SK-N-SH (cell line): ENCODE results near the gene LRMDA. TPM values are rescaled to one million over a fixed set of nuclear protein-coding genes. Genes with fewer than 3 reads are reported as not detected.
A peak's percentile ranks its signal among the peaks of the same experiment; 100 is the strongest.

ENCODE experiments used
- CTCF ChIA-PET: fragments of 300-600, 350-600 bp; formaldehyde crosslinking; extraction: SDS; loops from one replicate; lab custom pipeline; 2021; lab: Yijun Ruan, JAX
- POLR2A ChIA-PET: fragments of 350-600 bp; sonication (Branson Sonifier 250); formaldehyde crosslinking; extraction: SDS; loops from one replicate; lab custom pipeline; 2020; ENCODE audit warnings: antibody characterized with exemption, inconsistent platforms; lab: Yijun Ruan, JAX
- DNase-seq: peaks from one replicate; pipeline ENCODE4 v3.0.0; 2012
- H2AFZ ChIP-seq: fragments of 200-600 bp; sonication (generic); 2 replicates; pipeline ENCODE4 v1.8.1; 2016; ENCODE audit warnings: antibody characterized with exemption, mild to moderate bottlenecking, low read depth
- H3F3A ChIP-seq: fragments of 200-600 bp; sonication (generic); replicated peaks from 2 replicates; pipeline ENCODE3; 2016; ENCODE audit warnings: antibody characterized with exemption, mild to moderate bottlenecking; ENCODE audit not compliant: insufficient read depth
- H3K27ac ChIP-seq, 2 experiments: fragments of 200-500 bp in 1 of 2; fragments of 200-600 bp in 1 of 2; sonication (Bioruptor generic) in 1 of 2; sonication (generic), shearing (Covaris generic) in 1 of 2; 2 replicates each; pipeline versions ENCODE4 v1.5.1 to v1.6.1; 2014 to 2016; ENCODE audit warnings: low read depth in 2 of 2, inconsistent platforms in 1 of 2, low read length in 1 of 2, mild to moderate bottlenecking in 1 of 2, mixed read lengths in 1 of 2
- H3K27me3 ChIP-seq: fragments of 200-600 bp; sonication (generic), shearing (Covaris generic); 2 replicates; pipeline ENCODE4 v1.6.1; 2016; ENCODE audit warnings: mixed run types; ENCODE audit not compliant: insufficient read depth
- H3K36me3 ChIP-seq, 2 experiments: fragments of 200-500 bp in 1 of 2; fragments of 200-600 bp in 1 of 2; sonication (Bioruptor generic) in 1 of 2; sonication (generic) in 1 of 2; replicated peaks in 1 of 2; 2 replicates each; pipeline versions ENCODE3 to v1.5.1; 2014 to 2016; ENCODE audit warnings: low read length in 1 of 2, mild to moderate bottlenecking in 1 of 2; ENCODE audit not compliant: insufficient read depth in 2 of 2, control insufficient read depth in 1 of 2
- H3K4me1 ChIP-seq, 2 experiments: fragments of 200-500 bp in 1 of 2; fragments of 200-600 bp in 1 of 2; sonication (Bioruptor generic) in 1 of 2; sonication (generic), shearing (Covaris generic) in 1 of 2; 2 replicates each; pipeline versions ENCODE4 v1.5.1 to v1.6.1; 2014 to 2016; ENCODE audit warnings: low read depth in 1 of 2, low read length in 1 of 2, mixed run types in 1 of 2; ENCODE audit not compliant: insufficient read depth in 2 of 2, control insufficient read depth in 1 of 2
- H3K4me2 ChIP-seq: fragments of 200-600 bp; sonication (generic), shearing (Covaris generic); 2 replicates; pipeline ENCODE4 v1.6.1; 2017; ENCODE audit warnings: mixed run types
- H3K4me3 ChIP-seq, 2 experiments: fragments of 200-500 bp in 1 of 2; fragments of 200-600 bp in 1 of 2; sonication (Bioruptor generic) in 1 of 2; sonication (generic), shearing (Covaris generic) in 1 of 2; 2 replicates each; pipeline versions ENCODE4 v1.5.1 to v1.8.1; 2014 to 2016; ENCODE audit warnings: low read depth in 2 of 2, inconsistent platforms in 1 of 2, low read length in 1 of 2, mild to moderate bottlenecking in 1 of 2, mixed read lengths in 1 of 2, moderate library complexity in 1 of 2
- H3K79me2 ChIP-seq: fragments of 200-600 bp; sonication (generic); 2 replicates; pipeline ENCODE4 v1.8.1; 2017; ENCODE audit warnings: mild to moderate bottlenecking; ENCODE audit not compliant: insufficient read depth
- H3K9ac ChIP-seq: fragments of 200-600 bp; sonication (generic); 2 replicates; pipeline ENCODE4 v1.6.1; 2017; ENCODE audit warnings: mixed run types
- H3K9me2 ChIP-seq: fragments of 200-600 bp; sonication (generic); 2 replicates; pipeline ENCODE4 v1.6.1; 2017; ENCODE audit warnings: mixed run types
- H3K9me3 ChIP-seq: fragments of 200-600 bp; sonication (generic); 2 replicates; pipeline ENCODE4 v1.6.1; 2017; ENCODE audit warnings: mixed run types, mild to moderate bottlenecking, moderate library complexity
- H4K20me1 ChIP-seq: fragments of 200-600 bp; sonication (generic); 2 replicates; pipeline ENCODE4 v1.6.1; 2017; ENCODE audit warnings: mild to moderate bottlenecking, mixed run types; ENCODE audit not compliant: insufficient read depth
- CHD2 ChIP-seq: fragments of 150-350 bp; IDR thresholded peaks from 2 replicates; pipeline ENCODE4 v1.6.1; 2018; ENCODE audit warnings: low read length; ENCODE audit not compliant: partially characterized antibody
- CTCF ChIP-seq: fragments of 200-600 bp; sonication (generic); IDR thresholded peaks from 2 replicates; pipeline ENCODE4 v1.6.1; 2017; ENCODE audit warnings: antibody characterized with exemption, mild to moderate bottlenecking, moderate library complexity
- ELF1 ChIP-seq: IDR thresholded peaks from 2 replicates; pipeline ENCODE4 v1.4.0; 2012
- EP300 ChIP-seq, 2 experiments: IDR thresholded peaks; 2 replicates each; pipeline versions ENCODE4 v1.4.0 to v1.6.1; 2012; ENCODE audit warnings: borderline replicate concordance in 1 of 2, low read depth in 1 of 2, low read length in 1 of 2
- EZH2phosphoT487 ChIP-seq: fragments of 200-600 bp; sonication (generic); IDR thresholded peaks from 2 replicates; pipeline ENCODE4 v1.6.1; 2017; ENCODE audit warnings: low read depth, mixed run types, mild to moderate bottlenecking, antibody characterized with exemption, moderate library complexity, borderline replicate concordance
- FOXJ3 ChIP-seq: sonication (generic); formaldehyde crosslinking; IDR thresholded peaks from 2 replicates; pipeline ENCODE4 v1.5.1; 2020; ENCODE audit warnings: mild to moderate bottlenecking, missing genetic modification reagents
- GATA2 ChIP-seq: sonication (generic); formaldehyde crosslinking; IDR thresholded peaks from 2 replicates; pipeline ENCODE4 v1.5.0; 2020; ENCODE audit warnings: mild to moderate bottlenecking, missing genetic modification reagents
- IRF3 ChIP-seq: fragments of 150-350 bp; IDR thresholded peaks from 2 replicates; pipeline ENCODE4 v1.6.1; 2016; ENCODE audit warnings: mild to moderate bottlenecking, low read depth, low read length
- MEF2A ChIP-seq: IDR thresholded peaks from 2 replicates; pipeline ENCODE4 v1.4.0; 2012; ENCODE audit warnings: low read depth, borderline replicate concordance
- NRF1 ChIP-seq: IDR thresholded peaks from 2 replicates; pipeline ENCODE4 v1.6.1; 2012; ENCODE audit warnings: low read depth, mild to moderate bottlenecking, low read length
- PBX3 ChIP-seq: IDR thresholded peaks from 2 replicates; pipeline ENCODE4; 2012
- POLR2AphosphoS5 ChIP-seq: IDR thresholded peaks from 2 replicates; pipeline ENCODE4 v1.6.1; 2012; ENCODE audit warnings: low read depth, low read length
- SIN3A ChIP-seq: IDR thresholded peaks from 2 replicates; pipeline ENCODE4 v1.6.1; 2012; ENCODE audit warnings: low read depth, mild to moderate bottlenecking, low read length, moderate library complexity, borderline replicate concordance
- SMC3 ChIP-seq: IDR thresholded peaks from 2 replicates; pipeline ENCODE4 v1.6.1; 2012; ENCODE audit warnings: low read depth, low read length, improper control_type of control experiment
- TCF12 ChIP-seq: IDR thresholded peaks from 2 replicates; pipeline ENCODE4 v1.4.0; 2012
- TEAD4 ChIP-seq: IDR thresholded peaks from 2 replicates; pipeline ENCODE4 v1.4.0; 2012; ENCODE audit warnings: mild to moderate bottlenecking, borderline replicate concordance; ENCODE audit not compliant: insufficient read depth
- USF1 ChIP-seq: IDR thresholded peaks from 2 replicates; pipeline ENCODE4 v1.4.0; 2012; ENCODE audit warnings: low read depth, borderline replicate concordance
- USF2 ChIP-seq: fragments of 150-350 bp; IDR thresholded peaks from 2 replicates; pipeline ENCODE4 v1.6.1; 2017; ENCODE audit warnings: antibody characterized with exemption, low read length, low read depth, borderline replicate concordance
- WGBS: methylation state at CpG from one replicate; pipeline ENCODE4 v1.1.6; 2017; ENCODE audit warnings: low lambda C conversion rate; 5-methylcytosine and 5-hydroxymethylcytosine counted together
- polyA plus RNA-seq, 3 experiments: library from polyadenylated mRNA; depleted of rRNA; stranded (reverse); fragments of >200 nt; gene quantifications; 2 replicates each; pipeline ENCODE4 v1.2.3, GENCODE V29; 2012

LRMDA gene
- polyA plus RNA-seq, 1 of the 3 experiments (the other 2 are of a cell fraction): 0.95 TPM

- Histone ChIP-seq H3K27me3 (no peaks in the 10 kb centered on the region), H3K4me2 (no peak overlapping the region), H3K36me3 (no peaks in the 10 kb centered on the region), H3K4me1 (no peaks in the 10 kb centered on the region), H3K4me3 (no peak overlapping the region), H3K9me3 (no peaks in the 10 kb centered on the region), H3K9me2 (no peaks in the 10 kb centered on the region), H4K20me1 (no peaks in the 10 kb centered on the region), H3F3A (no peaks in the 10 kb centered on the region), H3K9ac (no peak overlapping the region), H3K27ac (no peak overlapping the region), H3K79me2 (no peaks in the 10 kb centered on the region), H2AFZ (no peak overlapping the region)
- CTCF ChIA-PET: no interaction called here
- DNase-seq: no peak
- TF ChIP-seq EZH2phosphoT487 (no peak), NRF1 (no peak), MEF2A (no peak), SIN3A (no peak), TCF12 (no peak), GATA2 (CRISPR knock-in tag) (no peak), USF1 (no peak), FOXJ3 (CRISPR knock-in tag) (no peak), CHD2 (no peak)
- POLR2A ChIA-PET: no interaction called here
- 91% methylated on average over 8 of the region's 8 CpGs for WGBS
Measured at GRCh38 chr10:75772153-75772887, 340.9 kb downstream of the LRMDA start.

- Histone ChIP-seq H3K9ac (no peak overlapping the region), H3K79me2 (no peaks in the 10 kb centered on the region), H3K9me3 (no peaks in the 10 kb centered on the region), H3K9me2 (no peaks in the 10 kb centered on the region), H4K20me1 (no peaks in the 10 kb centered on the region), H3K36me3 (no peaks in the 10 kb centered on the region), H3K4me3 (no peak overlapping the region), H3K27ac (peak overlapping the region in 1 of 2 experiments; percentile 41; a peak in 2 of 4 replicates), H3K27me3 (no peaks in the 10 kb centered on the region), H3F3A (no peaks in the 10 kb centered on the region), H2AFZ (no peak overlapping the region), H3K4me2 (no peak overlapping the region; the same call in 1 of the 2 replicates), H3K4me1 (no peaks in the 10 kb centered on the region)
- no peak for DNase-seq
- CTCF ChIA-PET: interaction anchor here (0.6 kb wide), 1 partner anchor 25 kb away, joined by 3 read pairs; no protein-coding TSS in a partner anchor
- 80% methylated on average over 5 of the region's 5 CpGs for WGBS
- POLR2A ChIA-PET: no interaction called here
- TF ChIP-seq ELF1: no peak
- no peak for TF ChIP-seq CTCF
- no peak for TF ChIP-seq POLR2AphosphoS5
- TF ChIP-seq IRF3: no peak
- TF ChIP-seq TEAD4: no peak
- TF ChIP-seq PBX3: no peak
- TF ChIP-seq USF2: no peak
- no peak for TF ChIP-seq USF1
- no peak for TF ChIP-seq MEF2A
- TF ChIP-seq SMC3: no peak
- TF ChIP-seq EP300 (IDR thresholded peaks at IDR 0.05; ENCODE audit: borderline replicate concordance in 1 of 2, low read depth in 1 of 2, low read length in 1 of 2): no peak
Measured at GRCh38 chr10:75773231-75773780, 341.9 kb downstream of the LRMDA start.
